GM10266 (cell line): ENCODE measurements around the gene DHRS1.

ENCODE experiments used
- DNase-seq: peaks from one replicate; pipeline ENCODE4 v3.0.0; 2012; ENCODE audit errors: extremely low spot score
- TF ChIP-seq, protein P1 (sequence below): IDR thresholded peaks from 2 replicates; pipeline ENCODE4 v1.5.1; 2012; ENCODE audit warnings: mild to moderate bottlenecking, low read depth; ENCODE audit not compliant: control insufficient read depth, insufficient read depth; ENCODE audit errors: missing control alignments

Gene DHRS1

DNA sequence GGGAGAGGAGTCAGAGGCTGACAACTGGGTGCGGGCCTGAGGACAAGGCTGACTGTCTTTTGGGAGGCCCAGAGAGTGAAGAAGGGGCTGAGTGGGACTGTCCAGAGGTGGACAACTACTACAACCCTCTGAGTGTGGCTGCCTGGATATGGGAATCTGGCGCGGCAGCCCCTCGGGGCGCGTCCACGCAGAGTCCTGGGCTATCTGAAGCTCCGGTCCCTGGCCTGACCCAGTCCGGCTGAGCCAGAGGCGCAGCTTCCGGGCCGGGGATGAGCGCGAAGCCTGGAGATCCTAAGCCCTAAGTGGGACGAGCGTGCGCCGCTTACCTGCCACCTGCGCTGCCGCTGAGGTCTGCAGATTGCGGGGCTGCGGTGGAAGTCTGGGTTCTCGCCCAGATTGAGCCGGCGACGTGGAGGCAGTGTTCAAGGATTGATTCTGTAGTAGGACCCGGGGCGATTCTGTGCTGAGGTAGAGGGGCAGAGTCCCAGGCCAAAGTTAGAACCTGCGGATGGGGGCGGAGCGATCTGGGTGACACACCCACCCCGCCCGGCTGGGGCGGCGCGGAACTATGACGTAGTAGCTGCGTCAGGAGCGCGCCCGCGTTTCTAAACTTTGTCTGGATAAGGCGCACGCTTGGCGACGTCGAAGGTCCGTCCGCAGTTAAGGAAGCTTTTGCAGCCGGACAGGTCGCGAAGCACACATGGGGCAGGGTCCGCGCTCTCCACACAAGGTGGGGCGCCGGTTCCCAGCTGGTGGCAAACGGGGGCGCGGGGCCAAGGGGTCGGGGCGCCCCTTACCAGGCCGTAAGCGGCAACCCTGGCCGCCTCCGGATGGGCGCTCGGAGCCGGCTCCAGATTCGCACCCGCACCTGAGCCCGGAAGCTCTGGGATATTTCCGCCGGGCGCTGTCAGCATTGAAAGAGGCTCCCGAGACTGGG lies at the start of gene DHRS1, which contains the start of gene NOP9:
Gene DHRS1 (minus strand): TSS at position 526 of the 937 bp plus-strand sequence. CDS start 674 bp downstream, outside the sequence.
Gene NOP9 (plus strand): TSS at position 596 of the 937 bp plus-strand sequence. CDS start 105 bp downstream, at position 701.
- TF ChIP-seq, protein P1, sequence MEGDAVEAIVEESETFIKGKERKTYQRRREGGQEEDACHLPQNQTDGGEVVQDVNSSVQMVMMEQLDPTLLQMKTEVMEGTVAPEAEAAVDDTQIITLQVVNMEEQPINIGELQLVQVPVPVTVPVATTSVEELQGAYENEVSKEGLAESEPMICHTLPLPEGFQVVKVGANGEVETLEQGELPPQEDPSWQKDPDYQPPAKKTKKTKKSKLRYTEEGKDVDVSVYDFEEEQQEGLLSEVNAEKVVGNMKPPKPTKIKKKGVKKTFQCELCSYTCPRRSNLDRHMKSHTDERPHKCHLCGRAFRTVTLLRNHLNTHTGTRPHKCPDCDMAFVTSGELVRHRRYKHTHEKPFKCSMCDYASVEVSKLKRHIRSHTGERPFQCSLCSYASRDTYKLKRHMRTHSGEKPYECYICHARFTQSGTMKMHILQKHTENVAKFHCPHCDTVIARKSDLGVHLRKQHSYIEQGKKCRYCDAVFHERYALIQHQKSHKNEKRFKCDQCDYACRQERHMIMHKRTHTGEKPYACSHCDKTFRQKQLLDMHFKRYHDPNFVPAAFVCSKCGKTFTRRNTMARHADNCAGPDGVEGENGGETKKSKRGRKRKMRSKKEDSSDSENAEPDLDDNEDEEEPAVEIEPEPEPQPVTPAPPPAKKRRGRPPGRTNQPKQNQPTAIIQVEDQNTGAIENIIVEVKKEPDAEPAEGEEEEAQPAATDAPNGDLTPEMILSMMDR, result no peak
- DNase-seq, result peak; percentile 95

GRCh38 chr14:24348186-24348585 lies 48.6 kb upstream of the DHRS1 start:
- TF ChIP-seq, protein P1, result no peak
- no peak for DNase-seq

DNA sequence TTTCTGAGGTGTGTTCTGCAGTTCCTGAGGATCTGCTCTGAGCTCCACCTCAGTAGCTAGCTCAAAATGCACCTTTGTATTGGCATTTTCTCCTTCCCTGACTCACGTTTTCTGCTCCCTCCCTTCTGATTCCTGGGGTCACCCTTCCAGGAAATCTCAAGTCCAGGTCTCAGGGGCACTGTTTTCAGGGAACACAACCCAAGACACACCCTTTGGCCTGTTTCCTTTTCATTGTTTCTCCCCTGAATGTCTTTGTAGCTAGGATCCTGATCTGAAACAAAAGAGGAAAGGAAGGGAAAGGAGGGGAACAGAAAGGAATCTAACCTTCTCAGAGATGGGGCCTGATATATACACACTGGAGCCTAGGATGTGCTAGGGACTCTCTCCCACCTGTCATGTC lies 47.6 kb upstream of the DHRS1 start:
- TF ChIP-seq, protein P1, result no peak
- DNase-seq, result no peak

DNA sequence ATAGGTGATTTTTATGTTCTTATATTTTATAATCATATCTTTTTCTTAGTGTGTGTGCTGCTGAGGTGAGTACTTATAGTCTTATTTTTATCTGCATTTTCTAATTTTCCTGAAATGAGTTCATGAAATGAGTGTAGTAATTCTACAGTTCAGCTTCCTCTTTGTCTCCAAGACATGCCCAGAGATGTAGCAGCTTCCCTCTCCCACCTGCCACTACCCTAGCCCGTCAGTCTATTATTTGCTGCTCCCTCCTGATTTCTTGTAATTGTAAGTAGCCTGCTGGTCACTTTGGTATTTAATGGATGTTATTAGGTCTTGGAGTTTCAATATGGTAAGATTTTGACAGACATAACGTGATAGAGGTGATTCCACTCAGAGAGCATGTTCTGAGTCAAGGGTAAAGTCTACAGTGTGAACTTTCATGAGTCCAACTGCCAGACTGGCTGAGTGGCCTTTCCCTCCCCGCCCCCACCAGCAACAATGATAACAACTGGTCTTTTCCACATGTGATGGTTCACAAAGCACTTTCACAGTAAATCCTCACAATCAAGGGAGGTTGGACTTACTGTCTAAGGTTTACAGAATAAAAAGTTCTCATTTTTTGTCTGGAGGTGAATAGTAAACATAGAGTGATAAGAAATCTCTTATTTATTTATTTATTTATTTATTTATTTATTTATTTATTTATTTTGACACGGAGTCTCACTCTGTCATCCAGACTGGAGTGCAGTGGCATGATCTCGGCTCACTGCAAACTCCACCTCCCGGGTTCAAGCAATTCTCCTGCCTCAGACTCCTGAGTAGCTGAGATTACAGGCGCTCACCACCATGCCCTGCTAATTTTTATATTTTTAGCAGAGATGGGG lies 44.4 kb upstream of the DHRS1 start:
- TF ChIP-seq, protein P1, result no peak
- no peak for DNase-seq

DNA sequence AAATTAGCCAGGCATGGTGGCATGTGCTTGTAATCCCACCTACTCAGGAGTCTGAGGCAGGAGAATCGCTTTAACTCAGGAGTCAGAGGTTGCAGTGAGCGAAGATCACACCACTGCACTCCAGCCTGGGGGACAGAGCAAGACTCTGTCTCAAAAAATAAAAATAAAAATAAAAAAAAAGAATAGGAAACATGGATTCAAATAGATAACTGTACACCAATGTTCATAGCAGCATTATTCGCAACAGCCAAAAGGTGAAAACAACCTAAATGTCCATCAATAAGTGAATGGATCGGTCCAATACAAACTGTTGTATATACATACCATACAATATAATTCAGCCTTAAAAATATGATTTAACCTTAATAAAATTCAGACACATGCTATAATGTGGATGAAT lies 43.3 kb upstream of the DHRS1 start:
- TF ChIP-seq, protein P1, result no peak
- DNase-seq, result no peak

DNA sequence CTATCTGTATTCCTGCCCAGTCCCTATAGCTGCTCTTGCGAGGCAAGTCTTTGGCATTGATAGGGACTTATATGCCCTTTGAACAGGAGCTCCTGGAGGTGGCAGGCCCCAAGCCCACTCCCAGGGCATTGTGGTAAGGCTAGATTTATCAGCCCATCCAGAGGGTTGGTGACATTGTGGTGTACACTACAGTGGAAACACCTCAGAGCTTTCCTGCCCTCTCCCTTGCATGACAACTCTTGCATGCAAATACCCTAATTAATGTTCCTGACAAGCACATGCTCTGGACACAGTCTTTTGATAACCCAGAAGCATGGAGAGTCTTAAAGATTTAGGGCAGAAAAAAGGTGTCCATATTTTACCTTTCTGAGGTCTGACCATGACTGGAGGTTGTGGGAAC lies 41.0 kb upstream of the DHRS1 start:
- no peak for DNase-seq
- TF ChIP-seq, protein P1, result no peak
